Epithelial cell of esophagus (primary cell): ENCODE data around the gene CAB39L.

Experiments
- DNase-seq: peaks from one replicate; pipeline ENCODE4 v3.0.0; 2010; ENCODE audit warnings: low read depth
- H3K4me3 ChIP-seq: 2 replicates; pipeline ENCODE4 v1.5.1; 2011; ENCODE audit warnings: mild to moderate bottlenecking, low read length, control low read depth
- CTCF ChIP-seq: IDR thresholded peaks from 2 replicates; pipeline ENCODE4 v1.5.1; 2011; ENCODE audit warnings: low read depth, mild to moderate bottlenecking, low read length, control low read depth, inconsistent platforms; ENCODE audit not compliant: insufficient read depth; ENCODE audit errors: missing control alignments

Gene CAB39L

GRCh38 chr13:49388091-49388635 is 55.7 kb downstream of the CAB39L start:
- no peak for DNase-seq
- H3K4me3 ChIP-seq, result no peak overlapping the region

GRCh38 chr13:49386664-49387063 is 57.2 kb downstream of the CAB39L start:
- no peak for TF ChIP-seq CTCF
- no peak for DNase-seq
- H3K4me3 ChIP-seq, result no peak overlapping the region

More at GRCh38 chr13:49388091-49388635, 55.7 kb downstream of the CAB39L start:
- no peak for TF ChIP-seq CTCF

- no peak for TF ChIP-seq CTCF
- no peak overlapping the region for H3K4me3 ChIP-seq
- DNase-seq, result peak; percentile 67
These were observed 67.7 kb downstream of the CAB39L start for GRCh38 chr13:49376121-49376520.

GRCh38 chr13:49374585-49375290 is 69.1 kb downstream of the CAB39L start:
- no peak for TF ChIP-seq CTCF
- peak; percentile 88 for DNase-seq
- no peak overlapping the region for H3K4me3 ChIP-seq

- DNase-seq, result no peak
- H3K4me3 ChIP-seq, result no peak overlapping the region
- TF ChIP-seq CTCF, result no peak
These were observed 70.1 kb downstream of the CAB39L start for GRCh38 chr13:49373716-49374115.

GRCh38 chr13:49371943-49372613 is 71.8 kb downstream of the CAB39L start:
- no peak for TF ChIP-seq CTCF
- no peak overlapping the region for H3K4me3 ChIP-seq
- DNase-seq, result no peak
